Measurements from ENCODE around the gene NOTCH3.

DNA sequence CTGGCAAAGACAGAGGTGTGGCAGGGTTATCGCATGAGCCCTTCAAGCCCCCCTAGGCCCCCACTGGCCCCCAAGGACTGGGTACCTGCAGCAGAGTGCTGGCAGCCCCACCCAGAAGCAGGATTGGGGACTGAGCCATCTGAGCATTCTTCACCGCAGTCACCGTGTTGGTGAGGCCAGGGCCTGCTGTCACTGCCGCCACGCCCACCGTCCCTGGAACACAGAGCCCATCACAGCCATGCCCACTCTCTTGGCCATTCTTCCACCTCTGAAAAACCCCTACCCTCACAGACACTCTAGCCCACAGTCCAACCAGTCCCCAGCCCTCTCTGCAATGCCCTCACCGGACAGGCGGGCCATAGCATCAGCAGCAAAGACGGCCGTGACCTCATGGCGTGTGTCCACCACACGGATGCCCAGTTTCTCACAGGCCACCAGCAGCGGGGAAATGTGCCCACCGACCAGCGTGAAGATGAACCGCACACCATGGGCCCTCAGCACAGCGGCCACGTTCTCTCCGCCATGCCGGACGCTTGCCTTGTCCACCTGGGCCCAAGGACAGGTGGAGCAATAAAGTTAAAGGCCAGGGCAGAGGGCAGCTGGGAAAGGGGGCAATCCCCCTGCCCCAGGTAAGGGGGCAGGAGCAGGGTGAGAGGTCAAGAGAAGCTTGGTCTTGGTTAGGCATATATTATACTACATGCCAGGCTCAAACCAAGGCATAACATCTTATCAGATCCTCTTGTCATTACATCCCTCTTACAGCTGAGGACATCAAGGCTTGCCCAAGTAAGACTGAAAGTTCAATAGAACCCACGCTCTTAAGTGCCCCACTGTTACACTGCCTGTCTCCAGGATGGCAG is 77.5 kb downstream of the NOTCH3 start:
- TF ChIP-seq JAZF1 (CRISPR knock-in tag; IDR thresholded peaks at IDR 0.05) (no peak), SP1 (CRISPR knock-in tag; conservative IDR thresholded peaks at IDR 0.05) (no peak), FOXJ3 (CRISPR knock-in tag; IDR thresholded peaks at IDR 0.05; ENCODE audit: borderline replicate concordance) (no peak), GABPB1 (CRISPR knock-in tag; IDR thresholded peaks at IDR 0.05) (no peak)
- TF ChIP-seq, protein P1, sequence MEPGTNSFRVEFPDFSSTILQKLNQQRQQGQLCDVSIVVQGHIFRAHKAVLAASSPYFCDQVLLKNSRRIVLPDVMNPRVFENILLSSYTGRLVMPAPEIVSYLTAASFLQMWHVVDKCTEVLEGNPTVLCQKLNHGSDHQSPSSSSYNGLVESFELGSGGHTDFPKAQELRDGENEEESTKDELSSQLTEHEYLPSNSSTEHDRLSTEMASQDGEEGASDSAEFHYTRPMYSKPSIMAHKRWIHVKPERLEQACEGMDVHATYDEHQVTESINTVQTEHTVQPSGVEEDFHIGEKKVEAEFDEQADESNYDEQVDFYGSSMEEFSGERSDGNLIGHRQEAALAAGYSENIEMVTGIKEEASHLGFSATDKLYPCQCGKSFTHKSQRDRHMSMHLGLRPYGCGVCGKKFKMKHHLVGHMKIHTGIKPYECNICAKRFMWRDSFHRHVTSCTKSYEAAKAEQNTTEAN (CRISPR knock-in tag; IDR thresholded peaks at IDR 0.05): no peak
- TF ChIP-seq, protein P2, sequence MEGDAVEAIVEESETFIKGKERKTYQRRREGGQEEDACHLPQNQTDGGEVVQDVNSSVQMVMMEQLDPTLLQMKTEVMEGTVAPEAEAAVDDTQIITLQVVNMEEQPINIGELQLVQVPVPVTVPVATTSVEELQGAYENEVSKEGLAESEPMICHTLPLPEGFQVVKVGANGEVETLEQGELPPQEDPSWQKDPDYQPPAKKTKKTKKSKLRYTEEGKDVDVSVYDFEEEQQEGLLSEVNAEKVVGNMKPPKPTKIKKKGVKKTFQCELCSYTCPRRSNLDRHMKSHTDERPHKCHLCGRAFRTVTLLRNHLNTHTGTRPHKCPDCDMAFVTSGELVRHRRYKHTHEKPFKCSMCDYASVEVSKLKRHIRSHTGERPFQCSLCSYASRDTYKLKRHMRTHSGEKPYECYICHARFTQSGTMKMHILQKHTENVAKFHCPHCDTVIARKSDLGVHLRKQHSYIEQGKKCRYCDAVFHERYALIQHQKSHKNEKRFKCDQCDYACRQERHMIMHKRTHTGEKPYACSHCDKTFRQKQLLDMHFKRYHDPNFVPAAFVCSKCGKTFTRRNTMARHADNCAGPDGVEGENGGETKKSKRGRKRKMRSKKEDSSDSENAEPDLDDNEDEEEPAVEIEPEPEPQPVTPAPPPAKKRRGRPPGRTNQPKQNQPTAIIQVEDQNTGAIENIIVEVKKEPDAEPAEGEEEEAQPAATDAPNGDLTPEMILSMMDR (IDR thresholded peaks at IDR 0.05): no peak

Data from WTC11 (cell line).